Measurements from ENCODE around the gene IRF2.
A peak's percentile ranks its signal among the peaks of the same experiment; 100 is the strongest.

The IRF2 gene

DNA sequence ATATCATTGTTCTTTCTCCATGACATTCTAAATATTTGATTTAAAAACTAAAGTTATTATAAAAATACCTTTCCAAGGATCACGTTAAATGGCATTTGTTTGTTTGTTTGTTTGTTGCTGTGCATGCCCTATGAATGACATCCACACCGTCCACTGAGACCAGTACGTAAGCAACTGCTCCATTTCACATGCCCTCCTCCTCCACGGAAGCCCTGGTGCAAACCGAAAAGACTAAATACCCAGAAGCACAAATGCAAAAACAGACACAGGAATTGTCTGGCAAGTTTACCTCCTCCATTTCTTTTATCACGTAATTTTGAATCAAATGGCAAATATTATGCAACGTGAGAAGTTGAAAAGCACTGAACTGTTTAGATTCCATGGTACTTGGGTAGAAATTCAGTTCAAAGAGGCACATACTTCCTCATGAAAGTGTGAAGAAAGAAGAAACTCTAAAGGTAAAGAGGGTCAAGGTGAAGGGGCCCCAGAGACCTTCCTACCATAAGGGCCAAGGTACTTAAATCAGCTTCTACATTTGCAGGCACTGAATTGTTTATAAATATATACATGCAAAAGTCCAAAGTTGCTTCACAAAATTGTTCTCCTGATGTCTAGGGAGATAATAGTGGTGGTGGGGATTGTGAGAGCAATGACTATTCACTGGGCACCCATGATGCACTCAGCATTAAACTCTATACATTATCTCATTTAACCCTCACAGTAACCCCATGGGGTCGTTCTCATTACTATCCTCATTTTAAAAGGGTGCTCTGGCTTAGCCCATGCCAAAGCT lies 23.4 kb downstream of the IRF2 start:
- DNase-seq (ENCODE audit: low read depth in 2 of 2), result no peak

DNA sequence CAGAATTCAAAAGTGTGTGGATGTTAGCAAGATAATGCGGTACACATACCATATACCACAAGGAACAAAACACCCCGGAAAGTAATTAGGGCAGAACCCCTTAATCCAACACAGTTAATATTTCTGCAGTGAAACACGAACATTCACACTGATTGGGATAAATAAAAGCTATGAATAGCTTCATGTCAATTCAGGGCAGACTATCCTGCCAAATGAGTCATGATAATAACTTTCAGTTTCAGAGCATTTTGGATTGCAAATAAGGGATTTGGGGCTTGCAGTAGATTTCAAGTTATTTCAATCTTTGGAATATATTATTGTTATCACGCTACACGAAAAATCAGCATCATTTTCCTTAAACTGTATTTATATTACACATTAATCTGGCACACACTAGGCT lies 24.3 kb downstream of the IRF2 start:
- no peak for DNase-seq (ENCODE audit: low read depth in 2 of 2)

DNA sequence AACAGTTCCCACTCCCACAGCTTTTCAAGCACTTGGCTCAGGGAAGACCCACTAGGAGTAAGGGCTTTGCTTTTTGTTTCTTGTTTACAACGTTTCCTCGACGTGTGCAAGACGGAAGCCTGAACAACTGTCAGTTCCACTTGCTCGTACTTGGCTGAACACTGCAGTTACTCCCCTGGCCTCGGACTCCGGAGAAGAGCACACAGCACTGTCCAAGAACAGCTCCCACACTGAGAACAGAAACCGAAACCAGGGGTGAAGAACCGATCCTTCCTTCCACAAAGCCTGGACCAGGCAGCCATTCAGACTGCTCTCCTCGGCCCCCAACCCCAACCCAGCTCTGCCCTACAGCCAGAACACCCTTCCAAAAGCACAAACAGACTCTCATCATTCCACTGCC lies 25.5 kb downstream of the IRF2 start:
- DNase-seq (ENCODE audit: low read depth in 2 of 2), result no peak

DNA sequence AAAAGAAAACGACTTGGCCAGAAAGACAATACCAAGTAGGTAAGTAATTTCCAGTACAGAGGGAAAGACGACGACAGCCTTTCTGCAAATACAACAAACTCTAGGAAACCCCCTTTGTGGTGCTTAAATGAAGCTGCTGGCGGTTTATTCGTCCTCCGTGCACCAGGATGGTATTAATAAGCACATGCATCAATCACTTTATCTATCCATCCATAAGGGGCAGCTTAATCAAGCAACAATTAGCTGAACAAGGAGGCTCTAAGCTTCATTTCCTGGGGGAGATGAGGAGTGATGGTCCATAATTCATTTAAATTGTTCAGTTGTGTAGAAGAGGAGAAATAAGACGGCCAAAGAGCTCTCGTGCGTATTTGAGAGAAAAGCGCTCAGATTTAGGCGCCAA lies 26.2 kb downstream of the IRF2 start:
- no peak for DNase-seq (ENCODE audit: low read depth in 2 of 2)

DNA sequence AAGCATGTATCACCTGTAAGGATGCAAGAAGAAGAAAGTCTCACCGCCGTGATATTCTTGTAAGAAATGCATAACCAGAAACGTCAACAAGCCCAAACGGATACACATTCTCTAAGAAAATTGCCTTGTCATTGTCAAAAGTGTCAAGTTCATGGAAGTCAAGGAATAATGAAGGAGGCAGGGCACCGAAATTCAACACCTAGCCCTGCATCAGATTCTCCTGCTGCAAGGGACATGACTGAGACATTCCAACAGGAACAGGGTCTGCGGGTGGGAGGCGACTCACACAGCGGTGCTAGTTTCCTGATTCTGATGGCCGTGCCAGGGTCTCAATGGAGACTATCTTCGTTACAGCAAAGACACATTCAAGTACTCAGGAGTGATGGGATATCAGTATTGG lies 26.7 kb downstream of the IRF2 start:
- no peak for DNase-seq (ENCODE audit: low read depth in 2 of 2)

DNA sequence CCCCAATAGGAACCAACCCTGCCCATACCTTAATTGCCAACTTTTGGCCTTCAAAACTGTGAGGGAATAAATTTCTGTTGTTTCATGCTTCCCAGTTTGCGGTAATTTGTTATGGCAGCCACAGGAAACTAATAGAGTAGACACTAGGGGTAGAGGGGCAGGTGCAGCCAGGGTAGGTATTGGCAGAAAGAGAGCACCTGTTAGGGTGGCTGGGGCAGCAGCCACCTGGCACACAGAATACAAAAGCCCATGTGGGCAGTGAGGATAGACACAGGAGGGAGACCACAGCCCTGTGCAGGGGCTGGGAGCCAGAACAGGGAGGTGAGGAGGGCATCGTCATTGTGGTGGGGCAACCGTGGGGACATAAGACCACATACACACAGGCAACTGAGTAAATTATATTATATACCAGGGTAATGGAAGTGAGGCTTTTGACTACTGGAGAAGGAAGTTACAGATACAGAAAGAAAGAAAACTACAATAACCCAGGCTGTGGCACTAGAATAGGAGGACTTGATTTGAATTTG lies 28.2 kb downstream of the IRF2 start:
- DNase-seq (ENCODE audit: low read depth in 2 of 2), result no peak

DNA sequence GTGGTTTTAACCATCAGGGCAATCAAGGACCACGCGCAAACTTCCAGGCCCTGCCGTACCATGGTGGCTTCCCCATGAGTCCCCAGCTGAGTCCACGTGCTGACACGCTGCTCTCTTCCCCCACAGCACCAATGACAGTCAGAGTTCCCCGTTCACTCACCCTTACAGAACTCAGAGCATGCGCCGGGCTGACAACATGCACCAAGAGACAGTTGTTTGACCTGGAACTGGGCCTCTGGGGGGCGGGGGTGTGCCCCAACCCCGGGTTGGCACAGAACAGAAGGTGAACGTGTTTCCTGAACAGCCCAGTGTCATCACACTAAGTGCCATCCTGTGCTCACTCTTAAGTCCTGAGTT lies 29.4 kb downstream of the IRF2 start:
- peak in 1 of 2 experiments; percentile 24 for DNase-seq (ENCODE audit: low read depth in 2 of 2)

DNA sequence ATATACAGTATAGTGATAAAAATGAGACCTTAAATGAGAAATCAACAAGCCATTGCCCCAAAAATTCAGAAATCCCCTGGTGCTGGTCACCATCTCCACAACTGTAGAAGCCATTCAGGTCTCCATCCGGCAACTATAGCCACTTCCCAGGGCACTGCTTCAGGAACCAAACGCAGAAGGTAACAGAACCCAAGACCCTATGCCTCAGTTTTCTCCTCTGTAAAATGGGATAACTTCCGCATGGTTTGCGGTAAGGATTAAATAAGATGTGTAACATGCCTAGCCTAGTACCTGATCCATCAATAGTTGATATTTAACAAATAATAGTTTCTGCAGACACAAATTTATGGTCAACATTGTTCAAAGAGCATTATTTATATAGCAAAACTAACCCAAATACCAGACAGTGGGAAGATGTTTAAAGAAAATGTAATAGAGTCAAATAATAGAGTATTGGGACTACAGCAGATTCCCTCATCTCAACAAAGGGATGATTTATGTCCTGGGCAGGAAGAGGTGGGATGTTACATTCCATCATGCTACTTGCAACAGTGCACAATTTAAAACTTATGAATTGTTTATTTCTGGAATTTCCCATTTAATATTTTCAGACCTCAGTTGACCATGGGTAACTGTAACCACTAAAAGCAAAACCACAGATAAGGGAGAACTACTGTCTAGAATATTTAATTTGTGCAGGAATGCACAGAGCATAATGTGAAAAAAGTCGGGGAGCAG lies 30.0 kb downstream of the IRF2 start:
- no peak for DNase-seq (ENCODE audit: low read depth in 2 of 2)

DNA sequence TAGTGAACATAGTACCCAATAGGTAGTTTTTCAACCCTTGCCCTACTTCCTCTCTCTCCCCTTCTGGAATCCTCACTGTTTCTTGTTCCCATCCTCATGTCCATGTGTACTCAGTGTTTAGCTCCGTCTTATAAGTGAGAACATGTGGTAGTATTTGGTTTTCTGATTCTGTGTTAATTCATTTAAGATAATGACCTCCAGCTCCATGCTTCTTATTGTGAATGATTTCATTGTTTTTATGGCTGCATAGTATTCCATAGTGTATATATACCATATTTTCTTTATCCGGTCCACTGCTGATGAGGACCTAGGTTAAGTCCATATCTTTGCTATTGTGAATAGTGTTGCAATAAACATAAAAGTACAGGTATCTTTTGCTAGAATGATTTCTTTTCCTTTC lies 31.0 kb downstream of the IRF2 start:
- DNase-seq (ENCODE audit: low read depth in 2 of 2), result no peak

DNA sequence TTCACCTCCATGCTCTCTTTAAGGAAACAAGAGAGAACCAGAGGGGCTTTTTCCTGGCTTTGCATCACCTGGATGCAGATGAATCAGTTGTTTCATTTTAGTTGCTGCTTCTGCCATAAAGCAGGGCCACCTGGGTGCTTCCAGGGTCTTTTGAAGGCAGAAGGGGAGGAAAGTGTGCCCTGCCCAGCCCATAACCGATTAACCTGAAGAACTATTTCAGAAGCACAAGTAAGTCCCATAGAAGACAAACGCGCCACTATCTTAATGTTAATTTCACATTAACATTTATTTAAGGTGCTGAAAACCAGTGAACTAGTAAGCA lies 32.1 kb downstream of the IRF2 start:
- DNase-seq (ENCODE audit: low read depth in 2 of 2), result no peak

DNA sequence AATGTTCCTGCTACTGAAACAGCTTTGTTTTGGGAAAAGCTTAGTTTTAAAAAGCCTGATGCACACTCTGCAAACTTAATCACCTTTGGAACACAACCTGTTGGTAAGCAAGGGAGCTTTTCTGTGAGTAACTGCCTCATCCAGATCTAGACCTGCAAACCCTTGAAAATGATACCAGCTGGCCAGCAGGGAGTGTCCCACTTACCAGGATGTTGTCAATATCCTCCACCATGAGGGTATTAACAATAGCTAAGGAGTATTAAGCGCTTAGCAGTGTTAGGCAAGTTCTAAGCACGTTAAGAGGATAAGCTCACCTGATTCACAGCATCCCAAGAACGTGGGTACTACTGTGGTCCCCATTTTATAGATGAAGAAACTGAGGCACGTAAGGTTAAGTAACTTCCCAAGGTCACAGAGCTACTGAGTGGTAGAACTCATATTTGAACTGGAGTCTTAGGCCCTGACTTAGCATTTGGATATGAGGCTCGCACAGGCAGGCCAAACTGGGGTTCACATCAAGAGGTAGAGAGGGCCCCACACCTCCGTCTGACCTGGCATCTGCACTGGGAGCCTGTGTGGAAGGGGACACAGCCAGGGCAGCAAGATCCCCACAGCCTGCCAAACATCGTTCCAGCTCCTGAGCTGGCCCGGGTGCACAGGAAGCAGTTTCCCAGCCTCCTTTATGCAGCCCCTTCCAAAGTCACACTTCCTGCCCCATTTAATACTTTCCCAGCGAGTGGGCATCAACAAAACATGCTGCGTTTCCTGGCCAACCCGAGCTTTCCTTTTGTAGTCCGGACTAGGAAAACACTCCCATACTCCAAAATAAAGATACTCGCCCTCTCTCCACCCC lies 32.7 kb downstream of the IRF2 start:
- DNase-seq (ENCODE audit: low read depth in 2 of 2), result no peak

DNA sequence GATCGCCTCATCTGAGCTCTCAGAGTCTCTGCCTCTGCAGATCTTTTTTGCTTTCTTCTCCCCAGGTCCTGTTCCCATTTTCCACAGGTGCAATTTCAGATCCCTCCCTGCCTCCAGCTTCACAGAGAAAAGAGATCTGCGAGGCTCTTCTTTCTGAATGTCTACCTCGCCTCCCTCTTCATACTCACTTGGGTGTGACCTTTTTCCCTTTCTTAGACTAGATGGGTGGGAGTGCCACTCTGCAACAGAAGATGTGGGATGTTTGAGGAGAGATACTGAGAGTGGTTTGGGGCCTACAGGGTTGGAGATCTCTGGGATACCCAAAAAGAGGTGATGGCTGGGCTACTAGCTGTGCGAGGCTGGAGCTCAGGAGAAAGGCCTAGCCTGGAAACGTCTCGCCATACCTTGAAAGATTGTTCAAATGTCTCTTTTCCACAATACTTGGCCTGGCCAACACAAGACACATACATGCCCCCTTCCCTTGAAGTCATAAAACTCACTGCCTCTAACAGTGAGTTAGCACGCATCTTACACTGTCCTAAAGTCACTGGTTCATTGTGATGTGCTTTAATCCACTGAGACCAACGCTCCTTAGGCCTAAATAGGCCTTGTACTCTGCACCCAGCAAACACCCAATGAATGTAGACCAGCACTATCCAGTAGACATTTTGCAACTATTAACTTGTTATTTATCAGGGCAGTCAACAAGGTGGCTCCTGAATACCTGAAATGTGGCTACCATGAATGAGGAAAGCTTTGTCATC lies 33.6 kb downstream of the IRF2 start:
- DNase-seq (ENCODE audit: low read depth in 2 of 2), result no peak

DNA sequence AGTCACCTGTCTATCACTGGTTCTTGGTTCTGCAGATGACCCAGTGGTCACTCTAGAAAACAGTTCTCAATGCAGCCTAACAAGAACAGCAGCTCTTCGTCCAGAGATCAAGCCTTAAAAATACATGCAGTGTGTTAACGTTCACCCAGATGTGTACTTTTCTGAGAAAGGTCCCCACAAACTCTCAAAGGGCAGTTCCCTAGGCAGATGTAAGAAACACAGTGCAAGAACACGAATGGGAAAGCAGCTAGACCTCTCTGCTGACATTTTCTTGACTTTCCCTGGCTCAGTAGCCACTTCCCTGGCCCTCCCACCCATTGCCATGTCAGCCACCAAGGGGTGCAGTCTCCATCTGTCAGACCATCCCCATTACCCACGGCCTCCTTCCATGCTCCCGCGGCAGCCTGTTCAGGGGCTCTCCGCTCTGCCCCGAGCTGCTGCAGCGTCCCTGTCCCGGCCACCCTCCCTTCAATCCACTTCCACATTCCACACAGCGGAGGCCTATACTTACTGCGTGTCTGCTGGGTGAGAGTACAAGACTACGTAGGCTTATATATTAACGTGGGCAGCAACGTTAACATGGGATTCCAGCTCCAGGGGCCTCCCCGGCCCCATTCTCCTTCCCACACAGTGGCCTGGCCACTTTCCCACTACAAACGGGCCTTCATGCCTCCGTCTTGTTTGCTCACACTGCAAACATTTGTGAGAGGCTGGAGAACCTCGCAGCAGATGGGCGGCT lies 34.3 kb downstream of the IRF2 start:
- no peak for DNase-seq (ENCODE audit: low read depth in 2 of 2)

DNA sequence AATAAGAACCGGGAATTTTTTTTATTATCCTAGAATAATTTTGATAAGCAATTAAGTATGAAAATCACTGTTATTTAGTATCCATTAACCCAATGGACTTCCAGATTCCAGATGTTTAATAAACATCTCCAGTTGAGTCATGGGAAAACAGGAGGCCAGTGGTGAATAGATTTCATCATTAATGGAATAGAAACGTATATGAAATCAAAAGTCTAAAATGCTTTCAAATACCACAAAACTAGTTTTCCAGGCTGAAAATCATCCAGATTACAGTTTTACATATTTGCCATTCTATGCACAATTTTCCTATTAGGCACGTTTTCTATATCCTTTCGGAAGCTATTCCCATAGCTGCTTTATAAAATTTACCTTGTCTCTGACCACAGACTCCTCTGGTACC lies 35.0 kb downstream of the IRF2 start:
- DNase-seq (ENCODE audit: low read depth in 2 of 2), result no peak

DNA sequence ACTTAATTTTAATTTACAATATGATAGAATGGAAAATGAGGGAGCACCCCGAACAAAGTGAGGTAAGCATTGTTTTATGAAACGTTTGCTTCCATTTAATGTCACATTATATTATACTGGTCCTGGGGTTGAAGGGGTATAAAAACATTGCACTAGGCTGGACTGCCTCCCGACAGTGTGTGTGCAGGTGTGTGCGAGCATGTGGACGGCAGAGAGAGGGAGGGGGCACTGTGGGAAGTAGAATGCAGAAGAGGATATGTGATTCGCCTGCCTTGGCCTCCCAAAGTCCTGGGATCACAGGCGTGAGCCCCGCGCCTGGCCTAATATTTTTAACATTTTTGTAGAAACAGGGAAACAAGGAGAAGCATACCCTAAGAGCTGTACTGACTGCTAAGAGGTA lies 36.0 kb downstream of the IRF2 start:
- DNase-seq (ENCODE audit: low read depth in 2 of 2), result no peak

DNA sequence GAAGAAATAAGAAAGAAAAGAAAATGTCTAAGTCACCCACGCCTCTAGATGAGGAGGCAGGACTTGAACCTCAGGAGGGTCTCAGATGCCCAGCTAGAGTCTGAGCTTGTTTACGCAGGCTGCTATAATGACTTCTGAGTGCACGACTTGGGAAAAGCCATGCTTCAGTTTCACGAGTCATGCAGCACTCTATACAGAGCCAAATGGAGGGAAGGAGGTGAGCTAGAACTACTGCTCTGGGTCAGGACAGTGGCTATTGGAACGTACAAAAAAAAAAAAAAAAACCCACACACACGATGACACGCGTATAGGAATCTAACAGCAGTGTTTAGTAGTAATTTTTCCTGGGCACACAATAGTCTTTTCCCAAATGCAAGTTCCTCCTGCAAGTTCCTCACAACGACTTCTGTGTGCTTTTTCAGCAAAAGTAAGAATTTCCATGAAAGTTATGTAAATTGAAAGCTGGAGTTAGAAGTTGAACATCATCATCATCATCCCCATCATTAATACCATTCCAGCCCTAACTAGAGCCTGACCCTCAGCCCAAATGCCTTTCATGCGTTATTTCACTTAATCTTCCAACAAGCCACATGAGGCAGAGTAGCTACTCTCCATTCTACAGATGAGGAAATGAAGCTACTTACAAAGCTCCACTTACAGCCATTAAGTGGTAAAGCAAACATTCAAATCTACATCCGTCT lies 36.6 kb downstream of the IRF2 start:
- no peak for DNase-seq (ENCODE audit: low read depth in 2 of 2)

DNA sequence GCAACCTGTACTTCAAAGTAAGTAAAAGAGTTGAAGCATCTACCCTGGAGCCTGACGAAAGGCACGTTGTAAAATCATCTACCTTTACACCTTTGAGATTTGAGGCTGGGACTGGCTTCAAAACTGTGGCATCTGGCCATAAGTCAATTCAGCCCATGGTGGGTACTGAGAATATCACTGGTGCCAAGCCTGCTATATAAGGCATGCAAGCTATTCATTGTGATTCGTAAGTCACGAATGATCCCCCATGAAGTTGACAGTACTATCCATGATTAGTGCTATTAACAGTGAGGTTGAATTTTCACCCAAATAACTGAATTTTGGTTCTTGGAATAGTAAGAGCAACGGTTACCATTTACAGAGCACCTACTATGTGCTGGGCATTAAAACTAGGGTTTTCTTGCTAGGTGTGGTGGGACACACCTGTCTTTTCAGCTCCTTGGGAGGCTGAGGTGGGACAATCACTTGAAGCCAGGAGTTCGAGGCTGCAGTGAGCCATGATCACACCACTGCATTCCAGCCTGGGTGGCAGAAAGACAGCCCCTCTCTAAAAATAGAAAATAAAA lies 39.8 kb downstream of the IRF2 start:
- no peak for DNase-seq (ENCODE audit: low read depth in 2 of 2)

DNA sequence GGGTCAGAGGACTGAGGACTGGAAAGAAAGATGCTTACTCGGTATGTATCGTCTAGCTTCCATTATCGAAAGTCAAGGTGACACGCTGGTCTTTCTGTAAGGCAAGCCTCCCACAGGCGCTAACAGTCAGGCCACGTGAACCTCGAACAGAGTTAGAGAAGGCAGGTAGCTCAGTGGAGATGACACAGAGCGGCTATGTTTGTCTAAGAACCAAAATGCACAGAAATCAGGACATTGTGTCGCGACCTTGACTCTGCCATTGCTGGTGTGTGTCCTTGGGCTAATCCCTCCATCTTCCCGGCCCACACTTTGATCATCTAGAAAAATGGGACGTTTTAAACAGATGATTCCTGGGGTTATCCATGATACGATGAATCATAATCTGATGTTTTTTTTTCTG lies 40.3 kb downstream of the IRF2 start:
- no peak for DNase-seq (ENCODE audit: low read depth in 2 of 2)

DNA sequence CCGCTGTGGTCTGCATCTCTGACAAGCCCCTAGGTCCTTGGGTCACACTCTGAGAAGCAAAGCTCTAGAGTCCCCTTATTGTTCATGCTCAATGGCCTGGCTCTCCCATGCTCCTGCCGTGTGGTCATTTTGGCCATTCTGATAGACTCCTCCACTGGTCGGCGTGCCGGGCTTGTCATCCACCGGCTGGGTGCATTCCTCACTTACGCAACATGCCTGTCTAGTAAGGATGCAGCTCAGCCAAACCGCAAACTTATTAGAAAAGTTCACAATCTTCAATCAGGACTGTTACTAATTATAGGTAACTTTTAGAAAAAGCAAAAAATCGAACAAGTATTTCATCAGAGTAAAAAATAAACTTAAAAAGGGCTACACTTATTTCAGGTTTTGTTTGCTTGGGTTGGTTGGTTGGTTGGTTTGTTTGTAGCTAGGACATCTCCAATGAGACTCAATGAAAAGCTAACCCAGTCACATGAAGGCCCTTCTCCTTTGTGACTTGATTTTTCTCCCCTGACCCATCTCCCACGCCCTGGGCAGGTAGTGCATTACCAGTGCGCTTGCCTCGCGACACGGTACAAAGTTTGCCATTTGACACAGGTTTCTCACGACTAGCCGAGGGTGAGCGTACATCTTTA lies 41.0 kb downstream of the IRF2 start:
- DNase-seq (ENCODE audit: low read depth in 2 of 2), result no peak

All from stimulated activated CD4-positive, alpha-beta T cell treated with anti-CD3 and anti-CD28 coated beads, Interleukin-12 subunit alpha, Interleukin-12 subunit beta, amount 100 ng/mL, for 24 hours (primary cell).